A549 (cell line): Measurements from ENCODE around the gene UBE2O. TPM values are rescaled to one million over a fixed set of nuclear protein-coding genes. Genes with fewer than 3 reads are reported as not detected.

Experiments
- ATAC-seq, 2 experiments: fragments of 200-7000 bp in 1 of 2; fragments of >200 bp in 1 of 2; cut with Nextera tagmentation in 1 of 2; cut with Tn5 transposase in 1 of 2; 3 replicates each; pipeline versions ENCODE4 v1.8.0 to v1.9.1; 2018 to 2020; ENCODE audit warnings: mild to moderate bottlenecking in 1 of 2, moderate library complexity in 1 of 2
- CTCF ChIA-PET: fragments of 300-600 bp; sonication (Branson Sonifier 250); formaldehyde crosslinking; extraction: SDS; loops from one replicate; lab custom pipeline; 2021; ENCODE audit warnings: antibody characterized with exemption, inconsistent platforms; lab: Yijun Ruan, JAX
- POLR2A ChIA-PET: fragments of 350-600 bp; formaldehyde crosslinking; extraction: SDS; loops from one replicate; lab custom pipeline; 2021; ENCODE audit warnings: antibody characterized with exemption, inconsistent platforms; lab: Yijun Ruan, JAX
- DNase-seq, 2 experiments: peaks; one replicate each; pipeline versions ENCODE4 v3.0.0 to v3.0.0-alpha.2; 2011 to 2016; ENCODE audit warnings: low read depth in 1 of 2, low spot score in 1 of 2
- FAIRE-seq: peaks from 2 replicates; lab custom pipeline; 2011; peaks lifted over from hg19 to GRCh38; lab: Jason Lieb, UNC
- H3K27ac ChIP-seq, 2 experiments: fragments of >200 bp; sonication (Bioruptor Twin); formaldehyde crosslinking; 3 replicates each; pipeline ENCODE4 v1.5.1; 2016 to 2017
- H3K4me1 ChIP-seq: fragments of >200 bp; sonication (Bioruptor Twin); formaldehyde crosslinking; 3 replicates; pipeline ENCODE4 v1.6.1; 2016
- H3K4me2 ChIP-seq: fragments of >200 bp; sonication (Bioruptor Twin); formaldehyde crosslinking; 3 replicates; pipeline ENCODE4 v1.6.1; 2016
- H3K4me3 ChIP-seq: fragments of >200 bp; sonication (Bioruptor Twin); formaldehyde crosslinking; 3 replicates; pipeline ENCODE4 v1.5.1; 2016
- H3K9me3 ChIP-seq: fragments of >200 bp; sonication (Bioruptor Twin); formaldehyde crosslinking; 3 replicates; pipeline ENCODE4 v1.6.1; 2016
- CBX2 ChIP-seq: fragments of 200-600 bp; sonication (generic); IDR thresholded peaks from 2 replicates; pipeline ENCODE4 v1.6.1; 2016; ENCODE audit warnings: low read depth, mild to moderate bottlenecking, borderline replicate concordance
- EHF ChIP-seq: fragments of 250-450 bp; sonication (Bioruptor Pico); IDR thresholded peaks from 2 replicates; pipeline ENCODE4 v1.5.0; 2020; ENCODE audit warnings: mild to moderate bottlenecking
- EP300 ChIP-seq, 2 experiments: fragments of >200 bp; sonication (Bioruptor Twin); formaldehyde crosslinking; IDR thresholded peaks; 2 replicates in 1 of 2; 3 replicates in 1 of 2; pipeline ENCODE4 v1.6.1; 2016 to 2017
- HDAC2 ChIP-seq: fragments of 200-600 bp; sonication (generic); IDR thresholded peaks from 2 replicates; pipeline ENCODE4 v1.6.1; 2016
- HEYL ChIP-seq: fragments of 250-450 bp; sonication (Bioruptor Pico); IDR thresholded peaks from 2 replicates; pipeline ENCODE4 v1.8.0; 2021; ENCODE audit warnings: mild to moderate bottlenecking, moderate library complexity
- HOXB13 ChIP-seq: fragments of 250-450 bp; sonication (Bioruptor Pico); IDR thresholded peaks from 2 replicates; pipeline ENCODE4 v1.5.0; 2020; ENCODE audit warnings: low read depth, mild to moderate bottlenecking, moderate library complexity
- HOXB5 ChIP-seq: fragments of 250-450 bp; sonication (Bioruptor Pico); IDR thresholded peaks from 2 replicates; pipeline ENCODE4 v1.5.0; 2020; ENCODE audit warnings: mild to moderate bottlenecking, moderate library complexity
- JUNB ChIP-seq: fragments of >200 bp; sonication (Bioruptor Twin); formaldehyde crosslinking; IDR thresholded peaks from 2 replicates; pipeline ENCODE4 v1.6.1; 2016
- KDM1A ChIP-seq: fragments of 200-600 bp; sonication (generic); IDR thresholded peaks from 2 replicates; pipeline ENCODE4 v1.6.1; 2016; ENCODE audit warnings: low read depth, mild to moderate bottlenecking
- MAFK ChIP-seq: fragments of 450-650 bp; IDR thresholded peaks from 2 replicates; pipeline ENCODE4 v1.6.1; 2014; ENCODE audit not compliant: partially characterized antibody
- NFE2L2 ChIP-seq: fragments of 150-350 bp; conservative IDR thresholded peaks from 2 replicates; pipeline ENCODE4 v1.6.1; 2014; ENCODE audit warnings: low read length
- PHF8 ChIP-seq: fragments of 200-600 bp; sonication (generic); IDR thresholded peaks from 2 replicates; pipeline ENCODE4 v1.6.1; 2016; ENCODE audit warnings: low read depth, mild to moderate bottlenecking, antibody characterized with exemption, moderate library complexity, borderline replicate concordance
- POLR2AphosphoS2 ChIP-seq: conservative IDR thresholded peaks from 2 replicates; pipeline ENCODE4 v1.6.1; 2012; ENCODE audit warnings: low read length, improper control_type of control experiment, inconsistent platforms
- RAD21 ChIP-seq, 2 experiments: fragments of >200 bp in 1 of 2; sonication (Bioruptor Twin) in 1 of 2; formaldehyde crosslinking in 1 of 2; IDR thresholded peaks in 1 of 2; conservative IDR thresholded peaks in 1 of 2; 2 replicates in 1 of 2; 3 replicates in 1 of 2; pipeline ENCODE4 v1.6.1; 2012 to 2018; ENCODE audit warnings: inconsistent platforms in 1 of 2
- RARB ChIP-seq: fragments of 250-450 bp; sonication (Bioruptor Pico); IDR thresholded peaks from 2 replicates; pipeline ENCODE4 v1.8.0; 2021; ENCODE audit warnings: mild to moderate bottlenecking, moderate library complexity
- RFX5 ChIP-seq: fragments of 450-650 bp; IDR thresholded peaks from 2 replicates; pipeline ENCODE4 v1.7.1; 2014; ENCODE audit warnings: antibody characterized with exemption, mild to moderate bottlenecking, moderate library complexity
- SREBF2 ChIP-seq: fragments of 450-650 bp; IDR thresholded peaks from 2 replicates; pipeline ENCODE4 v1.6.1; 2014; ENCODE audit warnings: mild to moderate bottlenecking, moderate library complexity
- ZFP36 ChIP-seq: fragments of 450-650 bp; IDR thresholded peaks from 2 replicates; pipeline ENCODE4 v1.6.1; 2014; ENCODE audit warnings: borderline replicate concordance; ENCODE audit not compliant: partially characterized antibody
- WGBS: methylation state at CpG from one replicate; pipeline ENCODE4 v1.1.6; 2017; ENCODE audit errors: missing lambda C conversion rate; 5-methylcytosine and 5-hydroxymethylcytosine counted together
- polyA plus RNA-seq, 4 experiments: library from polyadenylated mRNA; depleted of rRNA in 3 of 4; stranded (reverse); fragments of >200 nt; fragmentation: RNase III in 1 of 4; extraction: RNeasy Plus Mini Kit Qiagen cat#74134 plus additional on column Dnase treatment in 1 of 4; gene quantifications; 2 replicates in 3 of 4; 3 replicates in 1 of 4; pipeline ENCODE4 v1.2.3, GENCODE V29; 2011 to 2017
- TF ChIP-seq, protein P1 (sequence below): IDR thresholded peaks from 2 replicates; pipeline ENCODE4 v1.6.1; 2012
- TF ChIP-seq, protein P2 (sequence below): fragments of >200 bp; sonication (Bioruptor Twin); formaldehyde crosslinking; IDR thresholded peaks from 3 replicates; pipeline ENCODE4 v1.6.1; 2016
- TF ChIP-seq, protein P3 (sequence below): fragments of >200 bp; sonication (Bioruptor Twin); formaldehyde crosslinking; IDR thresholded peaks from 2 replicates; pipeline ENCODE4 v1.6.1; 2016
- TF ChIP-seq, protein P4 (sequence below): fragments of 450-650 bp; IDR thresholded peaks from 2 replicates; pipeline ENCODE4 v1.6.1; 2014; ENCODE audit warnings: antibody characterized with exemption
- TF ChIP-seq, protein P5 (sequence below): fragments of >200 bp; sonication (Bioruptor Twin); formaldehyde crosslinking; IDR thresholded peaks from 3 replicates; pipeline ENCODE4 v1.5.1; 2016

Gene UBE2O
- polyA plus RNA-seq, 2 of the 4 experiments (the other 2 are of a cell fraction) = 22.0 to 25.7 TPM

DNA sequence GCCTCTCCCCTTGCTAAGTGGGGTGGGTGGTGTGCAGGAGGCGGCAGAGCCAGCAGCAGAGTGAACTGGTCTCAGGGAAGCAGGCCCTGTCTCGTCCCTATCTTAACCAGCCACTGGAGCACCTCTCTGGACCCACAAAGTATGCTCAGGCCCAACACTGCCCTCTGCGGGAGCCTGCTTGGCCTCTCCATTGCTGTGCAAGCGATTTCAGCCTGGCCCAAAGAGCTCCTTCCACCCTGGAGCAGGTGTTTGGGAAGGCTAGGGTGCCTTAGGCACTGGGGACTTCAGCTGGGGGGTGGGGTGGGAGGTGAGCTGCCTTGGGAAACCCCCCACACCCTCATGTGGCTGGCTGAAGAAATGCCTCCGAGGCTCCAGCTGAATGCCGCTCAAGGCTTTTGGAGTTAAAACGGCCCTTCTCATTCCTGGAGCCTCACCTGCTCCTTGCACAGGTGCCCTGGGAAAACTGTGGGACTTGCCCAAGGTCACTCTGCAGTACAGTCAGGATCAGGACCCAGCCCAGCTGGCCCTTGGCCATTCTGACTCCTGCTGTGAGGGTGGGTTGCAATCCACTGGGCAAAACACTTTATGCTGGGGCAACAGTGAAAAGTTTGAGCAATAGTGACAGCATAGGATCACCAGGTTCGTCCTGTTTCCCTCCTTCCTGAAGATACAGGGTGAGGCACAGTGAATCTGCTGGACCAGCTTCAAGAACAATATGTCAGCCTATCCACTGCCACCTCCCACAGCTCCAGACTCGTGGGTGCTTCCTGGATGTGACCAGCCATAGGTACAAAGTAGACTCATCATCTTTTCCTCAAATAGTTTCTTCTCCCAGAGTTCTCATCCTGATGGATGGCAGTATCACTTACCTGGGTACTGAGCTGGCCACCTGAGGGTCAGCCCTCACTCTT is 5.9 kb upstream of the UBE2O start (continued):
- no peak for TF ChIP-seq HOXB13 (CRISPR knock-in tag)
- TF ChIP-seq MAFK = peak; percentile 41
- TF ChIP-seq SREBF2 = no peak
- TF ChIP-seq NFE2L2 = no peak
- TF ChIP-seq RARB (CRISPR knock-in tag) = no peak
- TF ChIP-seq, protein P1, sequence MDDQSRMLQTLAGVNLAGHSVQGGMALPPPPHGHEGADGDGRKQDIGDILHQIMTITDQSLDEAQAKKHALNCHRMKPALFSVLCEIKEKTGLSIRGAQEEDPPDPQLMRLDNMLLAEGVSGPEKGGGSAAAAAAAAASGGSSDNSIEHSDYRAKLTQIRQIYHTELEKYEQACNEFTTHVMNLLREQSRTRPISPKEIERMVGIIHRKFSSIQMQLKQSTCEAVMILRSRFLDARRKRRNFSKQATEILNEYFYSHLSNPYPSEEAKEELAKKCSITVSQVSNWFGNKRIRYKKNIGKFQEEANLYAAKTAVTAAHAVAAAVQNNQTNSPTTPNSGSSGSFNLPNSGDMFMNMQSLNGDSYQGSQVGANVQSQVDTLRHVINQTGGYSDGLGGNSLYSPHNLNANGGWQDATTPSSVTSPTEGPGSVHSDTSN = no peak
- TF ChIP-seq POLR2AphosphoS2 = no peak
- TF ChIP-seq, protein P2, sequence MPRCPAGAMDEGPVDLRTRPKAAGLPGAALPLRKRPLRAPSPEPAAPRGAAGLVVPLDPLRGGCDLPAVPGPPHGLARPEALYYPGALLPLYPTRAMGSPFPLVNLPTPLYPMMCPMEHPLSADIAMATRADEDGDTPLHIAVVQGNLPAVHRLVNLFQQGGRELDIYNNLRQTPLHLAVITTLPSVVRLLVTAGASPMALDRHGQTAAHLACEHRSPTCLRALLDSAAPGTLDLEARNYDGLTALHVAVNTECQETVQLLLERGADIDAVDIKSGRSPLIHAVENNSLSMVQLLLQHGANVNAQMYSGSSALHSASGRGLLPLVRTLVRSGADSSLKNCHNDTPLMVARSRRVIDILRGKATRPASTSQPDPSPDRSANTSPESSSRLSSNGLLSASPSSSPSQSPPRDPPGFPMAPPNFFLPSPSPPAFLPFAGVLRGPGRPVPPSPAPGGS = no peak
- TF ChIP-seq, protein P3, sequence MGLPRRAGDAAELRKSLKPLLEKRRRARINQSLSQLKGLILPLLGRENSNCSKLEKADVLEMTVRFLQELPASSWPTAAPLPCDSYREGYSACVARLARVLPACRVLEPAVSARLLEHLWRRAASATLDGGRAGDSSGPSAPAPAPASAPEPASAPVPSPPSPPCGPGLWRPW = no peak
- peak; percentile 82 to 89 for TF ChIP-seq RAD21 (conservative IDR thresholded peaks at IDR 0.05 in 1 of 2, IDR thresholded peaks at IDR 0.05 in 1 of 2)
- no peak for TF ChIP-seq CBX2
- TF ChIP-seq EHF (CRISPR knock-in tag) = no peak
- no peak for TF ChIP-seq ZFP36
- TF ChIP-seq, protein P4, sequence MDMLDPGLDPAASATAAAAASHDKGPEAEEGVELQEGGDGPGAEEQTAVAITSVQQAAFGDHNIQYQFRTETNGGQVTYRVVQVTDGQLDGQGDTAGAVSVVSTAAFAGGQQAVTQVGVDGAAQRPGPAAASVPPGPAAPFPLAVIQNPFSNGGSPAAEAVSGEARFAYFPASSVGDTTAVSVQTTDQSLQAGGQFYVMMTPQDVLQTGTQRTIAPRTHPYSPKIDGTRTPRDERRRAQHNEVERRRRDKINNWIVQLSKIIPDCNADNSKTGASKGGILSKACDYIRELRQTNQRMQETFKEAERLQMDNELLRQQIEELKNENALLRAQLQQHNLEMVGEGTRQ = no peak
- no peak for TF ChIP-seq EP300 (IDR thresholded peaks at IDR 0.05)

DNA sequence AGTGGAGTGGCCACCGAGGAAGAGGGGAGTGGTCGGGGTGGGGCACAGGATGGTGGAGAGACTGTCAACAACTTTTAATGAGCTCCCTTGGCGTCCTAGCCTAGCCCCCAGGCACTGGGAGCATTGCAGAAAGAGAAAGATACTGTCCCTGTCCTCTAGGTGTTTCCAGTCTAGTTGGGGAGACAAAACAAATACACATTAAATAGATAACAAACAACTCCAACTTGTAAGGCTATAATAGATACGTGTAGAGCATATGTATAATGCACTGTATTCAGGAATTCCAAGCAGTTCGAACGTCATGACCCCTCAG is 435 bp upstream of the UBE2O start:
- Histone ChIP-seq H3K4me1 (peaks cover 23% of the 10 kb centered on the region), H3K4me3 (peak overlapping the region; percentile 84; the same call in 1 of the 3 replicates), H3K9me3 (no peaks in the 10 kb centered on the region), H3K4me2 (peak overlapping the region; percentile 88; the same call in 2 of the 3 replicates), H3K27ac (no peak overlapping the region)
- ChIA-PET POLR2A (no interaction called here), CTCF (interaction anchor here (0.6 to 41.7 kb wide), 16 partner anchors 8 to 333 kb away, joined by 3 to 1994 read pairs (median 3); partner anchors contain the start of genes AANAT, PRPSAP1, RHBDF2 and SPHK1)
- ATAC-seq (no peak), DNase-seq (no peak), FAIRE-seq (no peak)
- TF ChIP-seq KDM1A (peak; percentile 100; the same call in 1 of the 2 replicates), HOXB13 (CRISPR knock-in tag) (no peak), HDAC2 (peak; percentile 98; the same call in 1 of the 2 replicates)
- WGBS = 16% methylated on average over 6 of the region's 6 CpGs

DNA sequence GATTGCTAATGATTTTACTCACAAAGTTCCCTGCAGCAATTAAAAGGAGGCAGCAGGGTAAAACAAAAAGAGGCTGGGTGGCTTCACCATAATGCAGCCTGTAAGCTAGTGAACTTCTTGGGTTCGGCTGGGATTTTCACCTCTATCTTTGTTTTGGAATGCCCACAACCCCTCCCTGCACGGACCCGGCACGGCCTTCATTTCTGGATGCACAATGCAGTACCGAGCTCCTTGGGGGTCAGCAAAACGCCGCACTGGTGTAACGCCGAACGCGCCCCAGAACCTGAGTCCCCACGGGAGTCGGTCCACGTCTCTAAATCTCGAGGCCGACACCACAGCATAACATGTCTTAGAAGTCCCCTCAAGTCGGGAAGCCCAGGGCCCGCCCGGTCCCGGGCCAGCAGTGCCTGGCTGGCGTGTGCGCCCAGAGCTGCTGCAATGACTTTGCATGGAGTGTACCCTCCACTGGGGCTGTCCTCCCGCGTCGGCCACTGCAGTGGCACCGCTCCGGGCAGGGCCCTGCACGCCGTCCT is 759 bp downstream of the UBE2O start:
- Histone ChIP-seq H3K4me3 (peak overlapping the region; percentile 84), H3K4me2 (peak overlapping the region; percentile 88), H3K27ac (peak overlapping the region; percentile 85 to 94), H3K9me3 (no peaks in the 10 kb centered on the region), H3K4me1 (peaks cover 35% of the 10 kb centered on the region)
- POLR2A ChIA-PET = interaction anchor here (1.2 kb wide), 1 partner anchor 35 kb away, joined by 3 read pairs; no protein-coding TSS in a partner anchor
- WGBS = 0% methylated on average over 10 of the region's 29 CpGs
- no peak for TF ChIP-seq JUNB
- TF ChIP-seq HEYL (CRISPR knock-in tag) = no peak
- TF ChIP-seq, protein P4 = no peak
- TF ChIP-seq PHF8 = no peak
- TF ChIP-seq ZFP36 = no peak
- no peak for TF ChIP-seq RFX5
- TF ChIP-seq HOXB5 (CRISPR knock-in tag) = no peak
- no peak for TF ChIP-seq EP300 (IDR thresholded peaks at IDR 0.05)
- TF ChIP-seq, protein P5, sequence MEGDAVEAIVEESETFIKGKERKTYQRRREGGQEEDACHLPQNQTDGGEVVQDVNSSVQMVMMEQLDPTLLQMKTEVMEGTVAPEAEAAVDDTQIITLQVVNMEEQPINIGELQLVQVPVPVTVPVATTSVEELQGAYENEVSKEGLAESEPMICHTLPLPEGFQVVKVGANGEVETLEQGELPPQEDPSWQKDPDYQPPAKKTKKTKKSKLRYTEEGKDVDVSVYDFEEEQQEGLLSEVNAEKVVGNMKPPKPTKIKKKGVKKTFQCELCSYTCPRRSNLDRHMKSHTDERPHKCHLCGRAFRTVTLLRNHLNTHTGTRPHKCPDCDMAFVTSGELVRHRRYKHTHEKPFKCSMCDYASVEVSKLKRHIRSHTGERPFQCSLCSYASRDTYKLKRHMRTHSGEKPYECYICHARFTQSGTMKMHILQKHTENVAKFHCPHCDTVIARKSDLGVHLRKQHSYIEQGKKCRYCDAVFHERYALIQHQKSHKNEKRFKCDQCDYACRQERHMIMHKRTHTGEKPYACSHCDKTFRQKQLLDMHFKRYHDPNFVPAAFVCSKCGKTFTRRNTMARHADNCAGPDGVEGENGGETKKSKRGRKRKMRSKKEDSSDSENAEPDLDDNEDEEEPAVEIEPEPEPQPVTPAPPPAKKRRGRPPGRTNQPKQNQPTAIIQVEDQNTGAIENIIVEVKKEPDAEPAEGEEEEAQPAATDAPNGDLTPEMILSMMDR = no peak
- CTCF ChIA-PET = interaction anchor here (0.6 to 41.7 kb wide), 9 partner anchors 7 to 99 kb away, joined by 3 to 1994 read pairs (median 7); partner anchors contain the start of genes AANAT, RHBDF2 and SPHK1
- no peak for DNase-seq
- FAIRE-seq = no peak
- peak; percentile 70 to 73 for ATAC-seq
